Neural cell (in vitro differentiated cells): ENCODE data around the gene HIP1R. TPM values are rescaled to one million over a fixed set of nuclear protein-coding genes. Genes with fewer than 3 reads are reported as not detected.
A peak's percentile ranks its signal among the peaks of the same experiment; 100 is the strongest.

Experiments used
- H2AFZ ChIP-seq: fragments of 200-600, 300-800 bp; sonication (generic), shearing (Covaris generic); 2 replicates; pipeline ENCODE4 v1.6.0; 2014; ENCODE audit warnings: low read depth, mild to moderate bottlenecking, antibody characterized with exemption, low read length, moderate library complexity
- H3F3A ChIP-seq: fragments of 200-600 bp; shearing (Covaris generic); 2 replicates; pipeline ENCODE4 v1.6.1; 2016; ENCODE audit warnings: mild to moderate bottlenecking, moderate library complexity, mixed read lengths, antibody characterized with exemption, low read length; ENCODE audit not compliant: insufficient read depth, poor library complexity, severe bottlenecking
- H3K27ac ChIP-seq: fragments of 200-600, 300-800 bp; sonication (generic), shearing (Covaris generic); 2 replicates; pipeline ENCODE4 v1.5.1; 2014; ENCODE audit warnings: mild to moderate bottlenecking, low read length, moderate library complexity
- H3K27me3 ChIP-seq: fragments of 300-800, 200-600 bp; sonication (generic), shearing (Covaris generic); 2 replicates; pipeline ENCODE4 v1.6.0; 2014; ENCODE audit warnings: mild to moderate bottlenecking, low read depth, low read length, moderate library complexity; ENCODE audit not compliant: insufficient read depth
- H3K36me3 ChIP-seq: fragments of 300-800, 200-600 bp; sonication (generic), shearing (Covaris generic); 2 replicates; pipeline ENCODE4 v1.5.1; 2014; ENCODE audit warnings: mild to moderate bottlenecking, antibody characterized with exemption, low read length, moderate library complexity; ENCODE audit not compliant: insufficient read depth
- H3K4me2 ChIP-seq: fragments of 300-800, 200-600 bp; sonication (generic), shearing (Covaris generic); 2 replicates; pipeline ENCODE4 v1.6.0; 2014; ENCODE audit warnings: mild to moderate bottlenecking, low read length
- H3K4me3 ChIP-seq: fragments of 300-800, 200-600 bp; sonication (generic), shearing (Covaris generic); 2 replicates; pipeline ENCODE4 v1.5.1; 2014; ENCODE audit warnings: mild to moderate bottlenecking, low read length, moderate library complexity
- H3K79me2 ChIP-seq: fragments of 200-600 bp; shearing (Covaris generic); replicated peaks from 2 replicates; pipeline ENCODE4 v1.6.0; 2014; ENCODE audit warnings: mild to moderate bottlenecking, low read length, moderate library complexity; ENCODE audit not compliant: insufficient read depth
- H3K9ac ChIP-seq: fragments of 300-800, 200-600 bp; sonication (generic), shearing (Covaris generic); 2 replicates; pipeline ENCODE4 v1.6.1; 2016; ENCODE audit warnings: mild to moderate bottlenecking, low read length, mixed read lengths
- H3K9me2 ChIP-seq: fragments of 200-600 bp; shearing (Covaris generic); 2 replicates; pipeline ENCODE4 v1.6.1; 2016; ENCODE audit warnings: mild to moderate bottlenecking, low read length, mixed read lengths; ENCODE audit not compliant: insufficient read depth
- H3K9me3 ChIP-seq: fragments of 200-600, 300-800 bp; sonication (generic), shearing (Covaris generic); 2 replicates; pipeline ENCODE4 v1.6.1; 2016; ENCODE audit warnings: mild to moderate bottlenecking, mixed run types, low read length, moderate library complexity, mixed read lengths
- H4K20me1 ChIP-seq: fragments of 200-600 bp; shearing (Covaris generic); 2 replicates; pipeline ENCODE4 v1.6.1; 2016; ENCODE audit warnings: mild to moderate bottlenecking, mixed run types; ENCODE audit not compliant: insufficient read depth
- CTCF ChIP-seq: fragments of 450-650 bp; IDR thresholded peaks from 2 replicates; pipeline ENCODE4 v1.5.1; 2014; ENCODE audit warnings: antibody characterized with exemption, mild to moderate bottlenecking, moderate library complexity; ENCODE audit not compliant: poor library complexity, severe bottlenecking
- EP300 ChIP-seq: fragments of 450-650 bp; conservative IDR thresholded peaks from 2 replicates; pipeline ENCODE4 v1.6.1; 2014; ENCODE audit warnings: antibody characterized with exemption, mild to moderate bottlenecking, moderate library complexity; ENCODE audit not compliant: poor library complexity, severe bottlenecking
- EZH2 ChIP-seq: fragments of 200-600, 300-800 bp; shearing (Covaris generic), sonication (generic); IDR thresholded peaks from 2 replicates; pipeline ENCODE4 v1.6.1; 2014; ENCODE audit warnings: antibody characterized with exemption, low read length, borderline replicate concordance, mild to moderate bottlenecking; ENCODE audit not compliant: insufficient read depth, poor library complexity, severe bottlenecking
- MXI1 ChIP-seq: fragments of 450-650 bp; conservative IDR thresholded peaks from 2 replicates; pipeline ENCODE4 v1.6.1; 2014; ENCODE audit warnings: antibody characterized with exemption, mild to moderate bottlenecking; ENCODE audit not compliant: poor library complexity, severe bottlenecking
- POLR2AphosphoS5 ChIP-seq: IDR thresholded peaks from 2 replicates; pipeline ENCODE4 v1.6.1; 2012
- RAD21 ChIP-seq: fragments of 450-650 bp; conservative IDR thresholded peaks from 2 replicates; pipeline ENCODE4 v1.6.1; 2014; ENCODE audit warnings: antibody characterized with exemption, mild to moderate bottlenecking, moderate library complexity
- REST ChIP-seq: IDR thresholded peaks from 2 replicates; pipeline ENCODE4 v1.6.1; 2012; ENCODE audit warnings: borderline replicate concordance
- SMC3 ChIP-seq: fragments of 450-650 bp; conservative IDR thresholded peaks from 2 replicates; pipeline ENCODE4 v1.6.1; 2014; ENCODE audit warnings: antibody characterized with exemption, mild to moderate bottlenecking, moderate library complexity; ENCODE audit not compliant: poor library complexity
- TAF1 ChIP-seq: IDR thresholded peaks from 2 replicates; pipeline ENCODE4 v1.6.1; 2012; ENCODE audit warnings: low read depth
- polyA plus RNA-seq: library from polyadenylated mRNA; depleted of rRNA; stranded (reverse); fragments of >200 nt; gene quantifications from 2 replicates; pipeline ENCODE4 v1.2.3, GENCODE V29; 2014

Gene HIP1R
- polyA plus RNA-seq, 1 donor from 2014 or later = 270 TPM

- Histone ChIP-seq H3K9me3 (no peaks in the 10 kb centered on the region), H3K9ac (peak overlapping the region; percentile 63), H3K79me2 (peaks cover 66% of the 10 kb centered on the region), H3F3A (peaks cover 4% of the 10 kb centered on the region), H4K20me1 (no peaks in the 10 kb centered on the region), H3K27ac (peak overlapping the region; percentile 92), H3K9me2 (no peaks in the 10 kb centered on the region), H3K4me3 (peak overlapping the region; percentile 55), H3K27me3 (no peaks in the 10 kb centered on the region), H2AFZ (no peak overlapping the region), H3K4me2 (no peak overlapping the region), H3K36me3 (no peaks in the 10 kb centered on the region)
- TF ChIP-seq CTCF (no peak), EZH2 (no peak), TAF1 (no peak), MXI1 (no peak), RAD21 (no peak), EP300 (no peak), REST (no peak), SMC3 (no peak), POLR2AphosphoS5 (no peak)
These were observed 43.7 kb downstream of the HIP1R start for GRCh38 chr12:122878780-122879612.

GRCh38 chr12:122880155-122880667 is 45.0 kb downstream of the HIP1R start:
- no peaks in the 10 kb centered on the region for H3K9me3 ChIP-seq
- no peaks in the 10 kb centered on the region for H3K27me3 ChIP-seq
- TF ChIP-seq EP300 (peak; percentile 65), POLR2AphosphoS5 (peak; percentile 83), REST (peak; percentile 59), TAF1 (no peak), SMC3 (no peak)
- peak overlapping the region; percentile 29 for H2AFZ ChIP-seq
- no peaks in the 10 kb centered on the region for H4K20me1 ChIP-seq
- H3K79me2 ChIP-seq = peaks cover 68% of the 10 kb centered on the region
- no peaks in the 10 kb centered on the region for H3K36me3 ChIP-seq
- peak overlapping the region; percentile 92 for H3K27ac ChIP-seq
- H3K4me2 ChIP-seq = peak overlapping the region; percentile 43
- peak overlapping the region; percentile 63 for H3K9ac ChIP-seq
- no peaks in the 10 kb centered on the region for H3K9me2 ChIP-seq
- H3K4me3 ChIP-seq = peak overlapping the region; percentile 55
- peaks cover 4% of the 10 kb centered on the region for H3F3A ChIP-seq
